WTC11 (cell line): ENCODE data around the gene EMD. TPM values are rescaled to one million over a fixed set of nuclear protein-coding genes. Genes with fewer than 3 reads are reported as not detected.
A peak's percentile ranks its signal among the peaks of the same experiment; 100 is the strongest.

Source experiments
- ATAC-seq: fragments of 200-7000 bp; cut with Tn5 transposase; 2 replicates; pipeline ENCODE4 v1.10.0; 2021; ENCODE audit warnings: mild to moderate bottlenecking, moderate library complexity
- CTCF ChIA-PET: fragments of 300-600 bp; sonication (Branson Sonifier 250); formaldehyde crosslinking; loops from one replicate; lab custom pipeline; 2021; ENCODE audit warnings: antibody characterized with exemption; lab: Charles Lee
- POLR2A ChIA-PET: fragments of 350-600 bp; sonication (Branson Sonifier 250); formaldehyde crosslinking; loops from one replicate; lab custom pipeline; 2021; ENCODE audit warnings: antibody characterized with exemption; lab: Charles Lee
- DNase-seq: peaks from one replicate; pipeline ENCODE4 v3.0.0; 2021; ENCODE audit warnings: low spot score
- H3K27ac Mint-ChIP-seq: 2 replicates; pipeline ENCODE4 v1.8.0; 2021; ENCODE audit warnings: mixed read lengths
- H3K27me3 Mint-ChIP-seq: 2 replicates; pipeline ENCODE4 v1.8.0; 2021; ENCODE audit warnings: low read depth, mild to moderate bottlenecking, moderate library complexity, mixed read lengths
- H3K36me3 Mint-ChIP-seq: 2 replicates; pipeline ENCODE4 v1.8.0; 2021; ENCODE audit warnings: mixed read lengths
- H3K4me1 Mint-ChIP-seq: 2 replicates; pipeline ENCODE4 v1.8.0; 2022; ENCODE audit warnings: mixed read lengths
- H3K4me3 Mint-ChIP-seq: 2 replicates; pipeline ENCODE4 v1.8.0; 2021; ENCODE audit warnings: mild to moderate bottlenecking, moderate library complexity, mixed read lengths
- H3K9me3 Mint-ChIP-seq: 2 replicates; pipeline ENCODE4 v1.8.0; 2021; ENCODE audit warnings: mixed read lengths
- ATF1 ChIP-seq: sonication (generic); formaldehyde crosslinking; IDR thresholded peaks from 2 replicates; pipeline ENCODE4 v1.8.1; 2023; ENCODE audit warnings: mild to moderate bottlenecking, moderate library complexity, missing genetic modification reagents
- ETV6 ChIP-seq: sonication (generic); formaldehyde crosslinking; IDR thresholded peaks from 2 replicates; pipeline ENCODE4 v1.8.1; 2022; ENCODE audit warnings: mild to moderate bottlenecking, missing genetic modification reagents
- FOXJ3 ChIP-seq: sonication (generic); formaldehyde crosslinking; IDR thresholded peaks from 2 replicates; pipeline ENCODE4 v1.9.0; 2021; ENCODE audit warnings: missing genetic modification reagents, mild to moderate bottlenecking, borderline replicate concordance
- FOXK1 ChIP-seq: sonication (generic); formaldehyde crosslinking; IDR thresholded peaks from 2 replicates; pipeline ENCODE4 v1.8.0; 2022; ENCODE audit warnings: mild to moderate bottlenecking, moderate library complexity, missing genetic modification reagents
- MXD4 ChIP-seq: fragments of 250-450 bp; sonication (Bioruptor Pico); IDR thresholded peaks from 2 replicates; pipeline ENCODE4 v1.8.0; 2021; ENCODE audit warnings: mild to moderate bottlenecking, moderate library complexity, borderline replicate concordance
- MYBL2 ChIP-seq: sonication (generic); formaldehyde crosslinking; IDR thresholded peaks from 2 replicates; pipeline ENCODE4 v1.8.1; 2023; ENCODE audit warnings: mild to moderate bottlenecking, moderate library complexity, missing genetic modification reagents
- NFYB ChIP-seq: sonication (generic); formaldehyde crosslinking; conservative IDR thresholded peaks from 2 replicates; pipeline ENCODE4 v1.8.0; 2022; ENCODE audit warnings: low read depth, missing genetic modification reagents
- NR3C1 ChIP-seq: sonication (generic); formaldehyde crosslinking; conservative IDR thresholded peaks from 2 replicates; pipeline ENCODE4 v1.8.1; 2023; ENCODE audit warnings: low read depth, mild to moderate bottlenecking, missing genetic modification reagents
- PRRX2 ChIP-seq: fragments of 250-450 bp; sonication (Bioruptor Pico); IDR thresholded peaks from 2 replicates; pipeline ENCODE4 v1.8.0; 2021; ENCODE audit warnings: mild to moderate bottlenecking
- SMAD3 ChIP-seq: sonication (generic); formaldehyde crosslinking; IDR thresholded peaks from 2 replicates; pipeline ENCODE4 v1.8.0; 2022; ENCODE audit warnings: missing genetic modification reagents, mild to moderate bottlenecking, borderline replicate concordance
- TCF7 ChIP-seq: sonication (generic); formaldehyde crosslinking; IDR thresholded peaks from 2 replicates; pipeline ENCODE4 v1.8.0; 2022; ENCODE audit warnings: mild to moderate bottlenecking, low read depth, missing genetic modification reagents, moderate library complexity
- TEAD1 ChIP-seq: sonication (generic); formaldehyde crosslinking; IDR thresholded peaks from 2 replicates; pipeline ENCODE4 v1.8.0; 2022; ENCODE audit warnings: mild to moderate bottlenecking, missing genetic modification reagents
- ZNF138 ChIP-seq: sonication (generic); formaldehyde crosslinking; conservative IDR thresholded peaks from 2 replicates; pipeline ENCODE4 v1.8.1; 2022; ENCODE audit warnings: mild to moderate bottlenecking, moderate library complexity, missing genetic modification reagents
- ZNF219 ChIP-seq: sonication (generic); formaldehyde crosslinking; IDR thresholded peaks from 2 replicates; pipeline ENCODE4 v1.8.0; 2023; ENCODE audit warnings: missing genetic modification reagents, mild to moderate bottlenecking, borderline replicate concordance
- ZNF232 ChIP-seq: sonication (generic); formaldehyde crosslinking; IDR thresholded peaks from 2 replicates; pipeline ENCODE4 v1.8.0; 2022; ENCODE audit warnings: mild to moderate bottlenecking, missing genetic modification reagents
- ZNF416 ChIP-seq: fragments of 250-450 bp; sonication (Bioruptor Pico); IDR thresholded peaks from 2 replicates; pipeline ENCODE4 v1.9.0; 2021; ENCODE audit warnings: mild to moderate bottlenecking, inconsistent platforms
- ZNF423 ChIP-seq: fragments of 250-450 bp; sonication (Bioruptor Pico); IDR thresholded peaks from 2 replicates; pipeline ENCODE4 v2.1.2; 2022; ENCODE audit warnings: mild to moderate bottlenecking, moderate library complexity
- total RNA-seq: library from RNA; stranded (reverse); gene quantifications from 3 replicates; pipeline ENCODE4 v1.2.3, GENCODE V29; 2021
- TF ChIP-seq, protein P1 (sequence below): sonication (generic); formaldehyde crosslinking; IDR thresholded peaks from 2 replicates; pipeline ENCODE4 v1.8.0; 2022; ENCODE audit warnings: mild to moderate bottlenecking, missing genetic modification reagents
- TF ChIP-seq, protein P2 (sequence below): fragments of 250-450 bp; sonication (Bioruptor Pico); IDR thresholded peaks from 2 replicates; pipeline ENCODE4 v2.1.2; 2022; ENCODE audit warnings: mild to moderate bottlenecking, moderate library complexity
- TF ChIP-seq, protein P3 (sequence below): fragments of 200-600 bp; IDR thresholded peaks from 2 replicates; pipeline ENCODE4 v1.8.0; 2022; ENCODE audit warnings: antibody characterized with exemption
- TF ChIP-seq, protein P4 (sequence below): sonication (generic); formaldehyde crosslinking; IDR thresholded peaks from 2 replicates; pipeline ENCODE4 v1.8.1; 2023; ENCODE audit warnings: mild to moderate bottlenecking, missing genetic modification reagents, moderate library complexity
- TF ChIP-seq, protein P5 (sequence below): sonication (generic); formaldehyde crosslinking; conservative IDR thresholded peaks from 2 replicates; pipeline ENCODE4 v1.8.1; 2022; ENCODE audit warnings: mild to moderate bottlenecking, missing genetic modification reagents

The EMD gene
- total RNA-seq, 1 experiment from 2014 or later: 78.3 TPM

DNA sequence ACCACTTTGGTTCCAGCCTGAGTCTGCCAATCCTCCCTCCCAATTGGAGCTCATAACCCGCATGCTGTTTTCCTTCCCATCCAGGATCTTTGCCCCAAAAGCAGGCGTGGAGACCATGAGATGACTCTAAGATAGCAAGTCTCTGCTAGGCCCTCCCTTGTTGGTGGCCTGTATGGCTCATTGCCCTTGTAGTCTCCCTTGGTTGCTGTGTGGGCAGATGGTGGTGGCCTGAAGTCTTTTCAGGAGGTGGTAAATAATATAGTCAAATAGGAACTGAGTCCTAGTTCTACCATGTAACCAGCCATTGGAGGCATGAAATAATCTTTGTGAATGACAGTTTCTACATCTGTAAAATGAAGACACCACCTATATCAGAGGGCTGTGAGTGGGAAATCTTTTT, 50.6 kb downstream of the EMD start:
- H3K4me1 Mint-ChIP-seq: peaks cover 17% of the 10 kb centered on the region
- no peak for TF ChIP-seq PRRX2 (CRISPR knock-in tag)
- no peak for TF ChIP-seq TCF7 (CRISPR knock-in tag)
- TF ChIP-seq ZNF416 (CRISPR knock-in tag): no peak
- TF ChIP-seq TEAD1 (CRISPR knock-in tag): no peak
- no peak for TF ChIP-seq ATF1 (CRISPR knock-in tag)
- TF ChIP-seq ZNF423 (CRISPR knock-in tag): no peak
- TF ChIP-seq MYBL2: no peak
- no peak for TF ChIP-seq MXD4 (CRISPR knock-in tag)
- TF ChIP-seq FOXJ3 (CRISPR knock-in tag): no peak
- TF ChIP-seq ETV6 (CRISPR knock-in tag): no peak
- TF ChIP-seq, protein P1, sequence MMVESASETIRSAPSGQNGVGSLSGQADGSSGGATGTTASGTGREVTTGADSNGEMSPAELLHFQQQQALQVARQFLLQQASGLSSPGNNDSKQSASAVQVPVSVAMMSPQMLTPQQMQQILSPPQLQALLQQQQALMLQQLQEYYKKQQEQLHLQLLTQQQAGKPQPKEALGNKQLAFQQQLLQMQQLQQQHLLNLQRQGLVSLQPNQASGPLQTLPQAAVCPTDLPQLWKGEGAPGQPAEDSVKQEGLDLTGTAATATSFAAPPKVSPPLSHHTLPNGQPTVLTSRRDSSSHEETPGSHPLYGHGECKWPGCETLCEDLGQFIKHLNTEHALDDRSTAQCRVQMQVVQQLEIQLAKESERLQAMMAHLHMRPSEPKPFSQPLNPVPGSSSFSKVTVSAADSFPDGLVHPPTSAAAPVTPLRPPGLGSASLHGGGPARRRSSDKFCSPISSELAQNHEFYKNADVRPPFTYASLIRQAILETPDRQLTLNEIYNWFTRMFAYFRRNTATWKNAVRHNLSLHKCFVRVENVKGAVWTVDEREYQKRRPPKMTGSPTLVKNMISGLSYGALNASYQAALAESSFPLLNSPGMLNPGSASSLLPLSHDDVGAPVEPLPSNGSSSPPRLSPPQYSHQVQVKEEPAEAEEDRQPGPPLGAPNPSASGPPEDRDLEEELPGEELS (CRISPR knock-in tag): no peak
- TF ChIP-seq NFYB (CRISPR knock-in tag): no peak
- TF ChIP-seq NR3C1 (CRISPR knock-in tag): no peak
- no peak for TF ChIP-seq ZNF219 (CRISPR knock-in tag)
- TF ChIP-seq, all 79 proteins: peak for 0
- no peaks in the 10 kb centered on the region for H3K27me3 Mint-ChIP-seq
- no peaks in the 10 kb centered on the region for H3K9me3 Mint-ChIP-seq
- POLR2A ChIA-PET: interaction anchor here (1.0 kb wide), 1 partner anchor 32 kb away, joined by 3 read pairs; no protein-coding TSS in a partner anchor
- H3K4me3 Mint-ChIP-seq: peak overlapping the region; percentile 65
- H3K36me3 Mint-ChIP-seq: peaks cover 10% of the 10 kb centered on the region; the same call in 1 of the 2 replicates
- no peak overlapping the region for H3K27ac Mint-ChIP-seq
- DNase-seq: no peak
- CTCF ChIA-PET: no interaction called here
- no peak for ATAC-seq

DNA sequence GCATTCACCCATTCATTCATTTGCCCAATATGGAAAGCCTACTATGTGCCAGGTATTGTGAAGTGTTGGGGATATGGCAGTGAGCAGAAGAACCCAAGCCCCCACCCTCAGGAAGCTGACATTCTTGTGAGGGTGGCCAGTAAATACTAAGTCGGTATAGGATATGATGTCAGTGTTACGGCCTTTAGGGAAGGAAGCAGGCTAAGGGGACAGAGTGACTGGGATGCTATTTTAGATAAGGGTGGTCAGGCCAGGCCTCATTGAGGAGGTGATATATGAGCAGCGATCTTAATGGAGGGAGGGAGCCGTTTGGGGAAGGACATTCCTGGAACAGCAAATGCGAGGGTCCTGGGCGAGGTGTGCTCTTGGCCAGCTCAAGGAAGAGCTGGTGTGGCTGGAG, 51.4 kb downstream of the EMD start:
- CTCF ChIA-PET: no interaction called here
- Mint-ChIP-seq H3K4me1 (peaks cover 17% of the 10 kb centered on the region), H3K27ac (peak overlapping the region; percentile 17; the same call in 1 of the 2 replicates)
- DNase-seq (no peak), ATAC-seq (no peak)
- TF ChIP-seq, protein P2, sequence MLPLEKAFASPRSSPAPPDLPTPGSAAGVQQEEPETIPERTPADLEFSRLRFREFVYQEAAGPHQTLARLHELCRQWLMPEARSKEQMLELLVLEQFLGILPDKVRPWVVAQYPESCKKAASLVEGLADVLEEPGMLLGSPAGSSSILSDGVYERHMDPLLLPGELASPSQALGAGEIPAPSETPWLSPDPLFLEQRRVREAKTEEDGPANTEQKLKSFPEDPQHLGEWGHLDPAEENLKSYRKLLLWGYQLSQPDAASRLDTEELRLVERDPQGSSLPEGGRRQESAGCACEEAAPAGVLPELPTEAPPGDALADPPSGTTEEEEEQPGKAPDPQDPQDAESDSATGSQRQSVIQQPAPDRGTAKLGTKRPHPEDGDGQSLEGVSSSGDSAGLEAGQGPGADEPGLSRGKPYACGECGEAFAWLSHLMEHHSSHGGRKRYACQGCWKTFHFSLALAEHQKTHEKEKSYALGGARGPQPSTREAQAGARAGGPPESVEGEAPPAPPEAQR (CRISPR knock-in tag): no peak
- TF ChIP-seq ZNF138 (CRISPR knock-in tag) (no peak), FOXK1 (CRISPR knock-in tag) (no peak), ETV6 (CRISPR knock-in tag) (no peak), SMAD3 (no peak), ZNF232 (no peak)
- TF ChIP-seq, protein P3, sequence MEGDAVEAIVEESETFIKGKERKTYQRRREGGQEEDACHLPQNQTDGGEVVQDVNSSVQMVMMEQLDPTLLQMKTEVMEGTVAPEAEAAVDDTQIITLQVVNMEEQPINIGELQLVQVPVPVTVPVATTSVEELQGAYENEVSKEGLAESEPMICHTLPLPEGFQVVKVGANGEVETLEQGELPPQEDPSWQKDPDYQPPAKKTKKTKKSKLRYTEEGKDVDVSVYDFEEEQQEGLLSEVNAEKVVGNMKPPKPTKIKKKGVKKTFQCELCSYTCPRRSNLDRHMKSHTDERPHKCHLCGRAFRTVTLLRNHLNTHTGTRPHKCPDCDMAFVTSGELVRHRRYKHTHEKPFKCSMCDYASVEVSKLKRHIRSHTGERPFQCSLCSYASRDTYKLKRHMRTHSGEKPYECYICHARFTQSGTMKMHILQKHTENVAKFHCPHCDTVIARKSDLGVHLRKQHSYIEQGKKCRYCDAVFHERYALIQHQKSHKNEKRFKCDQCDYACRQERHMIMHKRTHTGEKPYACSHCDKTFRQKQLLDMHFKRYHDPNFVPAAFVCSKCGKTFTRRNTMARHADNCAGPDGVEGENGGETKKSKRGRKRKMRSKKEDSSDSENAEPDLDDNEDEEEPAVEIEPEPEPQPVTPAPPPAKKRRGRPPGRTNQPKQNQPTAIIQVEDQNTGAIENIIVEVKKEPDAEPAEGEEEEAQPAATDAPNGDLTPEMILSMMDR: no peak
- TF ChIP-seq, protein P4, sequence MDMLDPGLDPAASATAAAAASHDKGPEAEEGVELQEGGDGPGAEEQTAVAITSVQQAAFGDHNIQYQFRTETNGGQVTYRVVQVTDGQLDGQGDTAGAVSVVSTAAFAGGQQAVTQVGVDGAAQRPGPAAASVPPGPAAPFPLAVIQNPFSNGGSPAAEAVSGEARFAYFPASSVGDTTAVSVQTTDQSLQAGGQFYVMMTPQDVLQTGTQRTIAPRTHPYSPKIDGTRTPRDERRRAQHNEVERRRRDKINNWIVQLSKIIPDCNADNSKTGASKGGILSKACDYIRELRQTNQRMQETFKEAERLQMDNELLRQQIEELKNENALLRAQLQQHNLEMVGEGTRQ: no peak
- TF ChIP-seq, protein P5, sequence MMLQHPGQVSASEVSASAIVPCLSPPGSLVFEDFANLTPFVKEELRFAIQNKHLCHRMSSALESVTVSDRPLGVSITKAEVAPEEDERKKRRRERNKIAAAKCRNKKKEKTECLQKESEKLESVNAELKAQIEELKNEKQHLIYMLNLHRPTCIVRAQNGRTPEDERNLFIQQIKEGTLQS: no peak
- TF ChIP-seq, all 79 proteins: peak for 0
- no peaks in the 10 kb centered on the region for H3K9me3 Mint-ChIP-seq
- no peaks in the 10 kb centered on the region for H3K27me3 Mint-ChIP-seq
- peak overlapping the region; percentile 25 for H3K4me3 Mint-ChIP-seq
- POLR2A ChIA-PET: no interaction called here
- H3K36me3 Mint-ChIP-seq: peaks cover 10% of the 10 kb centered on the region; the same call in 1 of the 2 replicates
